Putamen (tissue), 1 donor: ENCODE data around the gene ADD2.
"Not testable (repeated sequence)": the region's sequence is repeated elsewhere in the genome, so short reads cannot be mapped to it uniquely, and the experiment has no call there.

Experiments
- DNase-seq: peaks from one replicate; pipeline ENCODE4 v3.0.0-alpha.2; 2016; ENCODE audit warnings: low spot score

The ADD2 gene, protein sequence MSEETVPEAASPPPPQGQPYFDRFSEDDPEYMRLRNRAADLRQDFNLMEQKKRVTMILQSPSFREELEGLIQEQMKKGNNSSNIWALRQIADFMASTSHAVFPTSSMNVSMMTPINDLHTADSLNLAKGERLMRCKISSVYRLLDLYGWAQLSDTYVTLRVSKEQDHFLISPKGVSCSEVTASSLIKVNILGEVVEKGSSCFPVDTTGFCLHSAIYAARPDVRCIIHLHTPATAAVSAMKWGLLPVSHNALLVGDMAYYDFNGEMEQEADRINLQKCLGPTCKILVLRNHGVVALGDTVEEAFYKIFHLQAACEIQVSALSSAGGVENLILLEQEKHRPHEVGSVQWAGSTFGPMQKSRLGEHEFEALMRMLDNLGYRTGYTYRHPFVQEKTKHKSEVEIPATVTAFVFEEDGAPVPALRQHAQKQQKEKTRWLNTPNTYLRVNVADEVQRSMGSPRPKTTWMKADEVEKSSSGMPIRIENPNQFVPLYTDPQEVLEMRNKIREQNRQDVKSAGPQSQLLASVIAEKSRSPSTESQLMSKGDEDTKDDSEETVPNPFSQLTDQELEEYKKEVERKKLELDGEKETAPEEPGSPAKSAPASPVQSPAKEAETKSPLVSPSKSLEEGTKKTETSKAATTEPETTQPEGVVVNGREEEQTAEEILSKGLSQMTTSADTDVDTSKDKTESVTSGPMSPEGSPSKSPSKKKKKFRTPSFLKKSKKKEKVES

DNA sequence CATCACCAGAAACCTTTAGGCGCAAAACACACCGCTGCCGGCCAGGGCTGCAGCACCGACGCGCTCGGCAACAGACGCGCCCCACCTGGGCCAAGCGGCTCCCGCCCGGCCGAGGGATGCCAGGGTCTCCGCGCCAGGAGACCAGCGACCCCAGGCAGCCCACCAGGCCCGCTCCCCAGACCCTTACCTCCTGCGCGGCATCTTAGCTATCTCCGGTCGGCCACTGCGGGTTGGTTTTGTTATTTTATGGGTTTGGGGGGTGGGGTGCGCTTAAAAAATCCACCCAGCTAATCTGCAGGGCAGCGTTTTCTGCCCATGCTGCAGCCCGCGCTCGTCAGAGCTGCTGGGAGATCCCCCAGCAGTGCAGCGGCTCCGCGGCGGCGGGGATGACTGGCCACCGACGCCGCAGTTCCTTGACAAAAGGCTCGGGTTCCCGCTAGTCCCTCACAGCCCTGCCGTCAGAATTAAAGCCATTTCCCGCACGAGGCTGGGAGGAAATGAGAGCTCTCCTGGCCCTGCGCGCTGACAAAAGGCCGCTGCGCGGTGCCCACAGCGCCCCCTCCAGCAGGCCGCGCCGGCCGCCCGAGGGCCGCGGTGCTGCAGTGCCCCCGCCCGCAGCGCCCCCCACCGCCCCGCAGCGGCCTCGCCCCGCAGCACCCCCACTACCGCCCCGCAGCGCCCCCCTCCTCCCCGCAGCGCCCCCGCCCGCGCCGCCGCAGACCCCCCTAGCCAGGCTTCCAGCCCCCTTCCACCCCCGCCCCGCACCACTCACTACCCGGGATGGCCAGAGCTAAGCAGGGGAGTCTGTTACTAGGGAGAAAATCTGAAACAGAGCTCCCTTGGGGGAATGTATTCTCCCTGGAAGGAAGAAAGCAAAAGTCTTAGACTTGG lies at the start of gene ADD2:
Gene ADD2, minus strand, starts transcription at position 502 of the 891 bp plus-strand sequence. CDS start 61,792 bp downstream, outside the sequence.
- no peak for DNase-seq

DNA sequence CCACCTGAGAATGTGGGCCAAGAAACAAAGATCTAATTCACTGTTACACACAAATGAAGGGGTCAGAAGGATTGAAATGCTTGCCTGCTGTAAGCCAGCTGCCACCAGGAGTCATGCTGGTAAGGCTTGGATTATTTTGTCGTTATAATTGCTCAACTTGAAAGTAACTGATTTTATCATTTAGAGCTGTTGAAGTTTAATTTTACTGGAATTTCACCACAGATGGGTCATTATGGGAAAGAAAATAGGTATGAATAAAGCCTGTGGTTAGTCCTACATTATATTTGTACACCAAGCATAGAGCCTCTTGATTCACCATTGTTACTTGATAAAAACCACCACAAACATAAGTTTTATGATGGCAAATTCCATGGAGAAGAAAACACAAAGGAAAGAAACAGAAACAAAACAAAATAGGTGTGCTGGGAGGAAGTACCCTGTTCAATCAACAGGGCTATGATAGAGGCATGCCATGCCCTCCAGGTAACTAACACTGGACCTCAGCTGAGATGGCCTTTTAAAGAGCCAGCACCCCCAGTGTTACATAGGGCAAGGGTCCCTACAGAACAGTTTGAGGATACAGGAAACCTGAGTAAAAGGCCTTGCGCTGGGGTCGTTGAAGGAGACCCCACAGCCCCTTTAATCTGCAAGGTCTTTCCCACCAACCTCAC lies 49.4 kb upstream of the ADD2 start:
- DNase-seq = no peak

DNA sequence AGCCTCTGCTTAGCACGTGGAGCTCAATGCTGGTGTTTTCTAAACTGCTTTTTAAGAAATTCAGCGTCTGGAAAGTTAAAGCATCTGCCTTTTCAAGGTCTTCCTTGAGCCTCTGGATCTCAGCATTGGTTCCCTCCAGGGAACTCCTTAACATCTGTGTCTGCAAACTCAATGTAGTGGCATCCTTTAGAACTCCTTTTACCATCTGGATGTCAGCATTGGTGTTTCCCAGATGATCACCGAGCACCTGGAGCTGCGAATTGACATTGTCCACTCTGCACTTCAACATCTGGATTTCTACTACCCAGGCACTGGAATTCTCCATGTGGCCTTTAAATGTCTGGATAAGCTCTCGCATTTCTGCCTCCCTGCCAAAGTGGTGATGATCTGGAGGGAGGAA lies 48.7 kb upstream of the ADD2 start:
- no peak for DNase-seq

DNA sequence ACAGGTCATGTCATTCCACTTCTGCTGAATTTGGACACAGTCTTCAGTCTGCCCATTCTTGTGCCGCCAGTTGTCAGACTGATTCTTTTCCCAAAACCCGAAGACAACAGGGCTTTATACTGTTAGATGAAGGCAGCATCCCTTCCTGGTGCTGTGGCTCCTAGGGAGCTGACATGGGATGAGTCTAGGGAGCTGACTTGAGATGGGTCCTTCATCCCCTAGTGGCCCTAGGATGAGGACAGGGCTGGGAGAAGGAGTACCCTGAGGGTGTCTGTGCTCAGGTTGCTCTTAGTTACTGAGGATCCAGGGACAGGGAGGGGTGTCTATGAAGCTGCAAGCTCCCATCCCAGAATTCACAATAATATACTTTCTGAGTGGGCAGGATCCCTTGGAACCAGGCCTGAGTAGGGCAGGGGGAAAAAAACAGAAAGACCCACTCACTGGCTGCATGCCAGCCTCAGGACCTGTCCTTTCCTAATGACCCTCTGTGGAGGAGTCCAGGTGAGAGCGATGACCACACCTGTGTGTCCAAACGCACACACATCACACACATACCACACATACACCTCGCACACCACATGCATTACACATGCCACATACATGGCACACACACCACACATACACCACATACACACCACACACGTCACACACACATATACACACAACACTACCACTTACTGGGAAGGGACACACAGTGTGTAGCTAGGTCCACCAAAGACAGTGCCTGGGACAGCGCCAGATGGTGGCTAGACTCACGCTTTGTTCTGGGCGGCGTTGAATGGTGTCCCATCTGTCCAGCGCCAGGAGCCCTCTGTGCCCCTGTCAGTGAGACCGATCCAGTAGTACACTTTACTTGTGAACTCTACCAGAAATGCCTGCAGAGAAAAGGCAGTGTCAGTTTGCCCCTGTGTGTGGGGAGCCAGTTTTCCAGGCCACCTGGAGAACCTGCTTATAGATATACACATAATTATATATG lies 41.3 kb upstream of the ADD2 start:
- DNase-seq = no peak

DNA sequence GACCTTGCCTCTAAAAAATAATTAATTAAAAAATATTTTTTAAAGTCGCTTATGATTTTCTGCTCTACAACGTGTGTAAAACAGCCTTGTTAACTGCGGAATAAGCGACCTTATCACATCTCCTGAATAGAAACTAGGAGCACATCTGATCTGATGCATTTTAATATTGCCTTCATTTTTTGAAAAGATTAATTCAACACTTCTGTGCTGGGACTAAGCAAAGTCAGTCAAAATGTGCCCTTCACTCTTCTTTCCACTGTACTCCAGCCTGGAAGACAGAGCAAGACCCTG lies 39.8 kb upstream of the ADD2 start:
- DNase-seq = no peak

DNA sequence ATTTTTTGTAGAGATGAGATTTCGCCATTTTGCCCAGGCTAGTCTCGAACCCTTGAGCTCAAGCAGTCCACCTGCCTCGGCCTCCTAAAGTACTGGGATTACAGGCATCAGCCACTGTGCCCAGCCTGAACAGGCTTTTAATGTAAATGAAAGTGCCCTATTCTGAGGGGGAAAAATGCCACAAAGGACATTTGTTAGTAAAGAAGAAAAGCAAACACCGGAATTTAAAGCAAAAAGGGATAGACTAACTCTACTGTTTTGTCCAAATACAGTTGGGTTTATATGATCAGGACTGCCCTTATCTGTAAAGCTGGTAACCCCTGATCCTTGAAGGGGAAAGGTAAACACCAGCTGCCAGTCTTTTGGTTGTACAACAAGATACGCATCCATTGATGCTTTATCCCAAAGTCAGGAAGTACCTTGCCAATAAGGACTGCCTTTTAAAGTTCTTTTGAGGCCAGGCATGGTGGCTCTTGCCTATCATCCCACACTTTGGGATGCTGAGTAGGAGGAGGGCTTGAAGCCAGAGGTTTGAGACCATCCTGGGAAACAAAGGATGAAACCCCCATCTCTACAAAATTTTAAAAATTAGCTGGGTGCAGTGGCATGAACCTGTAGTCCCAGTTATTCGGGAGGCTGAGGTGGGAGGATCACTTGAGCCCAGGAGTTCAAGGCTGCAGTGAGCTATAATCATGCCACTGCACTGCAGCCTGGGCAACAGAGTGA lies 39.3 kb upstream of the ADD2 start:
- no peak for DNase-seq

DNA sequence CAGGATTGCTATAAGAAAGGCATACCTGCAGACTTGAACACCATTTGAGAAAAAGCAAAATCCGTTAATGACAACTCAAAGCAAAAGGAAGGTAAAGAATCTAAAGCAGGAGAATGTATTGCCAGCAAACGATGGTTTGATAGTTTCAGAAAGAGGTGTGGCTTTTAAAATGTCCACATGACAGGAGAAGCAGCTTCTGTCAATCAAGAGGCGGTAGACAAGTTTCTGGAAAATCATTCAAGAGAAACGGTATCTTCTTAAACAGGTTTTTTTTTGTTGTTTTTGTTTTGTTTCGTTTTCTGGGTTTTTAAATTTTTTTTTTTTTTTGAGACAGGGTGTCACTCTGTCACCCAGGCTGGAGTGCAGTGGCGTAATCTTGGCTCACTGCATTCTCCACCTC lies 38.6 kb upstream of the ADD2 start:
- DNase-seq = no peak

DNA sequence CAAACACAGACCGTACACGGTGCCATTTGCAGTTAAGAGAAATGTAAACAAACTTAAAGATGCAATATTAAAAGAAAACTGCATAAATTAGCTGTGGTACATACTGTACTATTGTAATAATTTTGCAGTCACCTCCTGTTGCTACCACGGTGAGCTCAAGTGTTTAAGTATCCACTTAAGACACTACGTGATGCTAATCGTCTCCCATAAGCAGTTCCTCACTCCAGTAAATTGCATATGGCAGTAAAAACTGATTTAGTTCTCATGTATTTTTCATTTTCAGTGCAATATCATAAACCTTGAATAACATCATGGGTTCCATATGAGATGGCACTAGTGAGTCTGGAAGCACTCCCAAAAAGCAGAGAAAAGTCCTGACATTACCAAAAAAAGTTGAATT lies 38.0 kb upstream of the ADD2 start:
- DNase-seq = no peak

DNA sequence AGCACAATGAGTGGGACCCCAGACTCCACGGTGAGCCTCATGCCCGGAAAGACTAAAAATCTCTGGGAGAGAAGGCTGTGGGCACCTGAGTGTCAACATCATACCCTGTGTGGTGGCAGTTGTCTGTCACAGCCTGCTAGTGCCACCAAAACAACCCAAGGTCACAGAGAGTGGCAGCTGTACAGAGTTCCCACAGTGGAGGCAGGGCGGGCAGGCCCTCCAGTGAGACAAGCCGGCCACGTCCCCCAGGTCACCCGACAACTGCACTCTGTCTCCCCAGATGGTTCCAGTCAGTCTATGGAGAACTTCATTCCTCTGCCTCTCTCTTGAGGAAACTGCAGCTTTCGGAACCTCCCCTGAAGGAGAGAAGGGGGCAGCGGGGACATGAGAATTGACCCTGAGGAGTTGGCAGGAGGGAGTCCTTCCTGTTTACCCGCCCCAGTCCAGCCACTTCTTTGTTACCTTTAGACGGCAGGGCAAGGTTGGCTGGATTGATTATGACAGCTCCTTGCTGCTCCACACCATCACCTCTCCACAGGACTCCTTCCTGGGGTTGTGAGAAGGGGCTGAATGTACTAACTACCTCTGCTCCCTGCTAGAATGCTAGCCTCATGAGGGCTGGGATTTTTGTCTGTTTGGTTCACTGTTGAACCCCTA lies 33.7 kb upstream of the ADD2 start:
- no peak for DNase-seq

DNA sequence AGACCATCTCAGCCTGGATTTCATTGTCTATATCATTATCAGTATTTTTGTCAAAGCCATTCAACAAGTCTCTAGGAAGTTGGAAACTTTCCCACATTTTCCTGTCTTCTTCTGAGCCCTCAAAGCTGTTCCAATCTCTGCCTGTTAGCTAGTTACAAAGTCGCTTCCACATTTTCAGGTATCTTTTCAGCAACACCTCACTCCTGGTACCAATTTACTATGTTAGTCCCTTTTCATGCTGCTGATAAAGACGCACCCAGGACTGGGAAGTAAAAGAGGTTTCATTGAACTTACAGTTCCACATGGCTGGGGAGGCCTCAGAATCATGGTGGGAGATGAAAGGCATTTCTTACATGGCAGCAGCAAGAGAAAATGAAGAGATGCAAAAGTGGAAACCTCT lies 31.7 kb upstream of the ADD2 start:
- DNase-seq = no peak

DNA sequence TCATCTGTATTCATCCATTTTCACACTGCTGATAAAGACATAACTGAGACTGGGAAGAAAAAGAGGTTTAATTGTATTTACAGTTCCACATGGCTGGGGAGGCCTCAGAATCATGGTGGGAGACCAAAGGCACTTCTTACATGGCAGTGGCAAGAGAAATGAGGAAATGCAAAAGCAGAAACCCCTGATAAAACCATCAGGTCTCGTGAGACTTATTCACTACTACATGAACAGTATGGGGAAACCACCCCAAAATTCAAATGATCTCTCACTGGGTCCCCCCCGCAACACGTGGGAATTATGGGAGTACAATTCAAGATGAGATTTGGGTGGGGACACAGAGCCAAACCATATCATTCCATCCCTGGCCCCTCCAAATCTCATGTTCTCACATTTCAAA lies 30.0 kb upstream of the ADD2 start:
- not testable (repeated sequence) for DNase-seq

DNA sequence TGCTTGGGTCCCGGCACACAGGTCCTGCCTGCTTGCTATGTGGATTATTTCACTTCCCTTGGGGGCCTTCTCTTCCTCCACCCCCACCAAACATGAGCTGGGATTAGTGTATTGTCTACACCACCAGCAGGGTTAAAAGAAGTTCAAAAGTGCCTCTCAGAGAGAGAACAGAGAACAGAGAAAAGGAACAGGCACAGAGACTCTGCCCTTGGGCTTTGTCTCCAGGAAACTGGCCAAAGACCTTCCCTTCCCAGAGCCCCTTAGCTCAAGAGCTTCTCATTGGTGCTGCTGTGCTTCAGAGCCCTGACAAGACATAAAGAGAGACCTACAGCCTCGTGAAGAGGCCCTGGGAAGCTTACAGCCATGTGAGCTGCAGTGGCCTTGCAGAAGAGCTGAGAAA lies 29.5 kb upstream of the ADD2 start:
- DNase-seq = no peak

DNA sequence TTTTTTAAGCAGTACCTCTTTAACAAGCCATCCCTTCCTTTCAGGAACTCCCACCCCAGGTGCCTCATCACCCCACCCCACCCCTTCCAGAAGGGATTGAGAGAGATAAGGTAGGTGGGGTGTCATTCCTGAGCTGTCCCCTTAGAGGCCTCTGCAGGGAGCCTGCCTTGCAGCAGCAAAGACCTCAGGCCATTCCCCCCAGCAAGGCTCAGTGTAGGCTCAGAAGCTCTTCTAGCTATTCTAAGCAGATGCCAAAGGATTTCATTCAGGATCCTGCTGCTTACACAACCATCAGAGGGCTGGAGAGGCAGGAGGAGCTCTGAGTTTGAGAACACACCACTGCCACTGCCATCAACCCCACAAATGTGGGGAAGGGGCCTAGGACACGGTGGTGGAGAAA lies 28.3 kb upstream of the ADD2 start:
- DNase-seq = no peak

DNA sequence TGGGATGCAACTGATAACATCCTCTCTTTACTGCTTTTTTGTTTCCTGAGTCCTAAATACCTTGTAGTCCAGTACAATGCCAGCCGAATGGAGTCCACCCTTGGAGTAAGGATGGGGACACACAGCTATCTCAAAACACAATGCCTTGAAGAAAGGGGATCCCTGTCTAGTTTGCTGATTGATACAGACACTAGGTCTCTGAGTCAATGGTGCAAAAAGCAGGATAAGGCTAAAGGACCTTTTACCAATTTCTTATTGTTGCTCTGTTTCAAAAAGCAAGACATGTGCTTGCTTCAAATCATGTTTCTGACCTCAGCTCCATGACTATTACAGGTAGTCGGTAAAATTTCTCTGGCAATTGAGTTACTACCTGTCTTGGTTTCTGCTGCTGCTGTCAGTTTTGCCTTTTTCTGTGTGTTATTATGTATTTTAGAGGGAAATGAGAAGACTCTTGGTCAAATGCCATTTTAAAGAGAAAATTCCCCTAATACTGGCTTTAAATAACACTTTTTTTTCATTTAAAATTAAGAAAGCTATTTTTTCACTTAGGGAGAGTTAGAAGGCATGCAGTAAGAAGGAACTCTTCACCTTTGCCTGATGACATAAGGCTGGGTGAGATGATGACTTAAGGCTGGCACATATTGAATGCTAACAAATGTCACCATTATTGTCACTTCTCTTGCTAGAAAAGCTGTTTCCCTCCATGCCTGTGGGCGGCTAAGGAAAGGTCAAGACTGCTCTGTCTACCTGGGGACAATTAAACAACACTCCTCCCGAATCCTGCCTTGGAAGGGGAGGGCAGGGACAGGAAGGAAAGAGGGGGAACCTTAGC lies 27.4 kb upstream of the ADD2 start:
- no peak for DNase-seq

DNA sequence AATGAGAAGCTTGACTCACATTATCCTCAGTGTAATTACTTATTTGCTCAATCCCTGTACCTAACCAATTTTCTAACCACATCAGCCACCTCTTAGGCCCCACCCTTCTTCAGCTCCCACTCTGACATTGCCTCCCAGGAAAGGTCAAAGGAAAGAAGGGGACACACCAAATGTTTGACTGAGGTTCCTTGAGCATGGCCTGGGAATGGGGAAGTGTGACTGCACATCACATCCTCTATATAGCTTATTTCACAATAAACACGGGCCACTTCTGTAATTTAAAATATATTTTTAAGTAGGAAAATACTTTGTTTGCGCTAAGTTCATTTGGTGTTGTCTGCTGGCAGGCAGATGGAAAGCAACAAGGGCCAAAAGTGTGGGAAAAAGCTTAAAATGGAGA lies 25.4 kb upstream of the ADD2 start:
- DNase-seq = no peak

DNA sequence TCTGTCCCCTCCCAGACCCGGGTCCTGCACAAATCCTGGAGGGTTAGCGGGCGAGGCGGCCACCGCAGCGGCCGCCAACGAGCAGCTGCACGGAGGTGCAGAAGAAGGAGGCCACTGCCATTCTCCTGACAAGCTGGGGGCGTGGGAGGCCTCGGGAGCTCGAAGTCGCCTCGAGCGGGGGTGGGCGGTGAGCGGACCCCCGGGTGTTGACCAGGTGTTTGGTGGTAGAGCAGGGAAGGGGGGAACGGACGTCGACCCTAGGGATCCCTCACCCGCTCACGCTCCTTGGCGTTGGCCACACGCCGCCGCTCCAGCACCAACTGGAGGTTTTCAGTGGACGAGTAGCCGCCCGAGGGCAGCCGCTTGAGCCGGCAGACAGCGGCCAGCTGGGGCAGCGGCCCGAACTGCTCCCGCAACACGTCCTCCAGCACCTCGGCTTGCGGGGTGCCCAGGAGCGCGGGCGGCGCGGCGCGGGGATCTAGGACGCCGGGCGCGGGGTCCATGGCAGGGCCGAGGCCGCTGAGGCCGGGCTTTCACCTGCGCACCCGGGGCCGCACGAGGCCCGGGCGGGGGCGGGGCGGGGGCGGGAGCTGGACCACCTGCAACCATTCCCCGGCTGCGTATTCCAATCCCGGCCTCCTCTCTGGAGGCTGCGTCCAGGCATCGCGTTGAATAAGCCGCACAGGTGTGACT lies 22.3 kb upstream of the ADD2 start, which contains the start of gene FIGLA:
Gene FIGLA, minus strand, starts transcription at position 508 of the 693 bp plus-strand sequence. Its CDS starts 5 bp downstream, at position 503.
- no peak for DNase-seq

DNA sequence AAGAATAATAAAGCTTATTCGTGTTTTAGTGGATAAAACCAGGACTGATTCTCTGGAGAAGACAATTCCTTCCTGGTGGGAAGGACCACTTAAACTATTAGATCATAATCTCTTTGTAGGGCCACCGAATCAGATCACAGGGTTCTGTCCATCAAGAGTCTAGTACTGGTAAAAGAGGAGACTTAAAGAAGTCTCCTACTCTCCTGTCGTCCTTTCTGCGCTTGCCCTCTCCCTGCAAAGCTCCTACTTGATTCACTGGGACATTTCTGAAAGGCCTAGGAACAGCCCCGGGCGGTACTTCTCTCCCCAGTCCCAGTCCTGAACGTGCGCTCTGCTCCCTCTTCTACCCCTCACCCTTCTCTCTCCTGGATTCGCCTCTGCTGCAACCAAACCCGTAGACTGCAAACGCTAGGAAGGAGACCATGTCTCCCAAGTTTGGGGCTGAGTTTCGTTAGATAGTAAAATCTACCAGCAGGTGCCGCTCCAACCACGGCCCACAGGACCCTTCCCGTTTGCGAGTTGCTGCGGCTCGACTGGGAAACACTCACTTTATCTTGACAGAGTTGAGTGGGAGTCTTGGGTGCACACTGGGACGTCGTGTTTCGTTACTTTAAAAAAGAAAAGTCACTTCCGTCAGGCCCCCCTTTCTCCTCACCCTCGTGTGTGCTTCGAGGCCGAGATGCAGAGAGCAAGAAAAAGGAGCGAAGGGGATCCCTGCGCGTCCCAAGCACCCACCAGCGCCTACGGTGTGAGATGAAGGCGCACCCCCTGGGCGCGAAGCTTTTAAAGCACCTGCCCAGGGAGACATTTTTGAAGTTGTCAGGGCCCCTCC lies 21.5 kb upstream of the ADD2 start:
- peak; percentile 57 for DNase-seq
